HepG2 (cell line): ENCODE results near the gene TSPAN11. TPM values are rescaled to one million over a fixed set of nuclear protein-coding genes. Genes with fewer than 3 reads are reported as not detected.

Experiments
- ATAC-seq: fragments of 200-7000 bp; cut with Tn5 transposase; 3 replicates; pipeline ENCODE4 v1.9.1; 2020; ENCODE audit warnings: mild to moderate bottlenecking, moderate library complexity
- BruUV-seq: library from RNA; stranded (reverse); fragments of 400-500 nt; replicated peaks from 2 replicates; lab custom pipeline; 2021; lab: Mats Ljungman, UMichigan
- CTCF ChIA-PET: fragments of 300-600 bp; formaldehyde crosslinking; extraction: SDS; loops from one replicate; lab custom pipeline; 2021; ENCODE audit warnings: low total read pairs, inconsistent platforms, low intra/inter-chr PET ratio; lab: Yijun Ruan, JAX
- POLR2A ChIA-PET: fragments of 350-600 bp; sonication (Branson Sonifier 250); formaldehyde crosslinking; loops from one replicate; lab custom pipeline; 2020; ENCODE audit warnings: antibody characterized with exemption, inconsistent platforms; lab: Yijun Ruan, JAX
- DNase-seq: peaks from one replicate; pipeline ENCODE4 v3.0.0-alpha.2; 2015; ENCODE audit warnings: low spot score
- FAIRE-seq: peaks from 3 replicates; lab custom pipeline; 2011; peaks lifted over from hg19 to GRCh38; lab: Jason Lieb, UNC
- H2AFZ ChIP-seq: one replicate; pipeline ENCODE4 v1.6.1; 2011; ENCODE audit warnings: low read length, inconsistent platforms
- H3K27ac ChIP-seq: fragments of 300-600 bp; 3 replicates; pipeline ENCODE4 v1.8.0; 2011; ENCODE audit warnings: mixed run types, mild to moderate bottlenecking, mixed read lengths, low read length, inconsistent platforms; ENCODE audit not compliant: insufficient read depth; ENCODE audit errors: extremely low read length
- H3K27me3 ChIP-seq, 2 experiments: fragments of 200-600 bp in 1 of 2; 2 replicates in 1 of 2; 3 replicates in 1 of 2; pipeline versions ENCODE4 v1.6.0 to v1.8.0; 2011; ENCODE audit warnings: low read length in 2 of 2, mild to moderate bottlenecking in 2 of 2, moderate library complexity in 2 of 2, inconsistent platforms in 1 of 2; ENCODE audit not compliant: insufficient read depth in 2 of 2, control insufficient read depth in 1 of 2
- H3K36me3 ChIP-seq, 2 experiments: fragments of 200-600 bp in 1 of 2; replicated peaks in 1 of 2; 2 replicates in 1 of 2; 3 replicates in 1 of 2; pipeline versions ENCODE4 v1.5.1 to v1.8.0; 2011; ENCODE audit warnings: low read length in 2 of 2, inconsistent platforms in 1 of 2; ENCODE audit not compliant: insufficient read depth in 2 of 2, control insufficient read depth in 1 of 2
- H3K4me1 ChIP-seq: 2 replicates; pipeline ENCODE4 v1.5.1; 2012; ENCODE audit warnings: low read length, inconsistent platforms; ENCODE audit not compliant: insufficient read depth
- H3K4me2 ChIP-seq: 2 replicates; pipeline ENCODE4 v1.6.0; 2011; ENCODE audit warnings: low read depth, low read length, inconsistent platforms
- H3K4me3 ChIP-seq, 3 experiments: fragments of 200-600 bp in 1 of 3; sonication (generic), shearing (Covaris generic) in 1 of 3; replicated peaks in 1 of 3; 2 replicates each; pipeline ENCODE4 v1.5.1; 2011 to 2016; ENCODE audit warnings: low read length in 3 of 3, inconsistent platforms in 2 of 3, low read depth in 2 of 3, mild to moderate bottlenecking in 2 of 3, control low read depth in 1 of 3, mixed read lengths in 1 of 3; ENCODE audit not compliant: insufficient read depth in 1 of 3
- H3K79me2 ChIP-seq: one replicate; pipeline ENCODE4 v1.6.1; 2011; ENCODE audit warnings: low read length, inconsistent platforms; ENCODE audit not compliant: insufficient read depth
- H3K9ac ChIP-seq: 2 replicates; pipeline ENCODE4 v1.6.0; 2011; ENCODE audit warnings: mild to moderate bottlenecking, low read depth, low read length, inconsistent platforms; ENCODE audit not compliant: insufficient read depth
- H3K9me3 ChIP-seq: 2 replicates; pipeline ENCODE4 v1.5.1; 2012; ENCODE audit warnings: mild to moderate bottlenecking, low read length
- H4K20me1 ChIP-seq: 2 replicates; pipeline ENCODE4 v1.6.0; 2011; ENCODE audit warnings: inconsistent platforms, mild to moderate bottlenecking, low read length, moderate library complexity; ENCODE audit not compliant: insufficient read depth
- DBP ChIP-seq: sonication (generic); formaldehyde crosslinking; IDR thresholded peaks from 2 replicates; pipeline ENCODE4 v1.4.0; 2020; ENCODE audit warnings: missing genetic modification reagents; ENCODE audit errors: not compliant biosample characterization
- FOXM1 ChIP-seq: sonication (generic); formaldehyde crosslinking; IDR thresholded peaks from 2 replicates; pipeline ENCODE4 v1.5.0; 2020; ENCODE audit warnings: missing genetic modification reagents
- REST ChIP-seq, 2 experiments: IDR thresholded peaks; 2 replicates each; pipeline ENCODE4 v1.6.1; 2011 to 2012; ENCODE audit warnings: low read length in 2 of 2, borderline replicate concordance in 1 of 2, low read depth in 1 of 2, mild to moderate bottlenecking in 1 of 2, moderate library complexity in 1 of 2
- TFDP1 ChIP-seq: IDR thresholded peaks from 2 replicates; pipeline ENCODE4 v1.6.1; 2016; ENCODE audit warnings: missing compliant biosample characterization, missing genetic modification reagents, borderline replicate concordance
- ZNF224 ChIP-seq: sonication (generic); formaldehyde crosslinking; IDR thresholded peaks from 2 replicates; pipeline ENCODE4 v1.5.0; 2020; ENCODE audit warnings: mild to moderate bottlenecking, missing genetic modification reagents
- ZNF558 ChIP-seq: sonication (generic); formaldehyde crosslinking; IDR thresholded peaks from 2 replicates; pipeline ENCODE4 v1.9.0; 2022; ENCODE audit warnings: mild to moderate bottlenecking, missing genetic modification reagents, borderline replicate concordance
- WGBS: methylation state at CpG from one replicate; pipeline ENCODE4 v1.1.6; 2017; ENCODE audit warnings: low lambda C conversion rate; 5-methylcytosine and 5-hydroxymethylcytosine counted together
- in situ Hi-C: cut with HindIII; loops from 2 replicates; pipeline ENCODE4 v1.10.0; 2017; ENCODE audit warnings: low pct_unique_long_range_greater_than_20kb; ENCODE audit not compliant: extremely low pct_ligation_motif_present
- intact Hi-C: fragments of 100-400 bp; cut with micrococcal nuclease; formaldehyde crosslinking; loops from one replicate; pipeline ENCODE4 v1.10.0; 2022; ENCODE audit not compliant: unreplicated experiment
- polyA plus RNA-seq, 8 experiments: library from polyadenylated mRNA; depleted of rRNA in 3 of 8; stranded (reverse) in 7 of 8; unstranded in 1 of 8; fragments of >200 nt; fragmentation: Illumina TruSeq in 4 of 8; extraction: Trizol in 4 of 8; gene quantifications; 2 replicates each; pipeline versions ENCODE4 v1.2.1 to v1.2.3, GENCODE V29; 2011 to 2016; ENCODE audit warnings: low read depth in 4 of 8, missing spikeins in 1 of 8, mixed read lengths in 1 of 8; ENCODE audit not compliant: insufficient read depth in 1 of 8
- total RNA-seq, 5 experiments: library from RNA; depleted of rRNA; stranded (reverse); fragments of >200 nt; fragmentation: Illumina TruSeq; extraction: Trizol; gene quantifications; 2 replicates each; pipeline ENCODE4 v1.2.3, GENCODE V29; 2016; ENCODE audit warnings: low read depth in 1 of 5

Gene TSPAN11
- total and polyA plus RNA-seq, 2 of the 13 experiments (the other 11 are each of a cell fraction or from before 2014, with no cell fraction given) = 0.01 to 0.07 TPM

- Histone ChIP-seq H3K4me3 (no peak overlapping the region), H3K9me3 (no peaks in the 10 kb centered on the region), H3K36me3 (no peaks in the 10 kb centered on the region), H3K4me1 (no peaks in the 10 kb centered on the region), H3K9ac (no peak overlapping the region), H2AFZ (no peak overlapping the region), H3K27ac (no peak overlapping the region), H4K20me1 (no peaks in the 10 kb centered on the region), H3K4me2 (no peak overlapping the region), H3K27me3 (peaks cover 5 to 53% of the 10 kb centered on the region in 2 experiments; a peak in 4 of 5 replicates), H3K79me2 (no peaks in the 10 kb centered on the region)
- no peak for TF ChIP-seq FOXM1
- TF ChIP-seq REST (IDR thresholded peaks at IDR 0.05; ENCODE audit: borderline replicate concordance in 1 of 2, low read depth in 1 of 2, low read length in 2 of 2) = no peak
- no peak for TF ChIP-seq DBP (CRISPR knock-in tag)
- TF ChIP-seq ZNF224 (CRISPR knock-in tag) = no peak
- no peak for TF ChIP-seq TFDP1 (CRISPR knock-in tag)
- no peak for TF ChIP-seq ZNF558 (CRISPR knock-in tag)
- ChIA-PET POLR2A (no interaction called here), CTCF (no interaction called here)
- 13% methylated on average over 5 of the region's 5 CpGs for WGBS
- intact Hi-C loops (no loop called here), in situ Hi-C loops (no loop called here)
- FAIRE-seq = no peak
- BruUV-seq = no TSS peak
- no peak for ATAC-seq
- no peak for DNase-seq
Measured at GRCh38 chr12:30968211-30968610, 41.7 kb downstream of the TSPAN11 start.
